ENCODE results near the gene ZNF302. TPM values are rescaled to one million over a fixed set of nuclear protein-coding genes. Genes with fewer than 3 reads are reported as not detected.

The ZNF302 gene
- polyA plus RNA-seq, 1 of the 3 experiments (the other 2 are of a cell fraction), result 14.3 TPM

DNA sequence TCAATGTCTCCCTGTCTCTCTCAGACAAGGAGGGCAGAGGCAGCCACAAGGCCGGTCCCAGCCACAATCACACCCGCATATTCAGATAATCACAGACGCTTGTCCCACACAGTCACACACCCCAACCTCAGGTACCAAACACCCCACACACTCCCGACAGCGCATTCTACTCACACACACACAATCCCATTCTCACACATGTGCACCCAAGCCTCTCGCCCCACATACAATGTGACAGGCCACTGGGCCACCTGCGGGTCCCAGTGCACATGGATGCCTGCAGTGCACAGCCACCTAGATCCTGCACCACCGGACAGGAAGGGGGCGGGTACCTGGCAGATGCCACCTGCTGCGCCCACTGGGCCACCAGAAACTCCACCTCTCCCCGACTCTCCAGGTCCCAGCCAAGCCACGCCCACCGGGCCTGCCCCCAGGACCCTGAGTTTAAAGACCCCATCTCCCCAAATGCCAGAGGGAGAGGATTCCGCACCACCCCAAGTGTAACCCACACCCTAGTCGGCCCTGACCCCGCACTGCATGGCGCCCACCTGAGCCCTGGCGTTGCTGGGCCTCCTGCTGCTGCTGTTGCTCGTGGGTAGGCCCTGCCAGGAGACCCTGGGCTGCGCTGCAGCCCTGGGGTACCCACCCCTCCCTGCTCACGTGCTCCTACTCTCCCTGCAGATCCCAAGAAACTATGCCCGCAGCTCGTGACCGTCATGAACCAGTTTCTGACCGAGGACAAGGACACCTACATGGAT, 11.1 kb upstream of the ZNF302 start:
- no peaks in the 10 kb centered on the region for H3K79me2 ChIP-seq (ENCODE audit: insufficient read depth)
- no peak for DNase-seq
- H3F3A ChIP-seq (replicated peaks; ENCODE audit: insufficient read depth), result no peaks in the 10 kb centered on the region
- H3K4me2 ChIP-seq, result no peak overlapping the region
- no peak overlapping the region for H3K4me3 ChIP-seq (ENCODE audit: low read depth in 2 of 2, low read length in 1 of 2)
- H3K4me1 ChIP-seq (ENCODE audit: control insufficient read depth in 1 of 2, insufficient read depth in 2 of 2, low read depth in 1 of 2, low read length in 1 of 2), result peaks cover 0 to 15% of the 10 kb centered on the region in 2 experiments; a peak in 1 of 4 replicates
- TF ChIP-seq GABPA (IDR thresholded peaks at IDR 0.05; ENCODE audit: low read depth) (no peak), ELF1 (IDR thresholded peaks at IDR 0.05) (no peak)
- TF ChIP-seq, protein P1, sequence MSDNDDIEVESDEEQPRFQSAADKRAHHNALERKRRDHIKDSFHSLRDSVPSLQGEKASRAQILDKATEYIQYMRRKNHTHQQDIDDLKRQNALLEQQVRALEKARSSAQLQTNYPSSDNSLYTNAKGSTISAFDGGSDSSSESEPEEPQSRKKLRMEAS (IDR thresholded peaks at IDR 0.05; ENCODE audit: low read depth), result no peak
- TF ChIP-seq, protein P2, sequence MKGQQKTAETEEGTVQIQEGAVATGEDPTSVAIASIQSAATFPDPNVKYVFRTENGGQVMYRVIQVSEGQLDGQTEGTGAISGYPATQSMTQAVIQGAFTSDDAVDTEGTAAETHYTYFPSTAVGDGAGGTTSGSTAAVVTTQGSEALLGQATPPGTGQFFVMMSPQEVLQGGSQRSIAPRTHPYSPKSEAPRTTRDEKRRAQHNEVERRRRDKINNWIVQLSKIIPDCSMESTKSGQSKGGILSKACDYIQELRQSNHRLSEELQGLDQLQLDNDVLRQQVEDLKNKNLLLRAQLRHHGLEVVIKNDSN (IDR thresholded peaks at IDR 0.05; ENCODE audit: borderline replicate concordance, low read depth), result no peak
- no peak overlapping the region for H3K27ac ChIP-seq (ENCODE audit: low read depth in 2 of 2, low read length in 1 of 2)
- no peaks in the 10 kb centered on the region for H3K9me2 ChIP-seq
- H3K9me3 ChIP-seq, result no peaks in the 10 kb centered on the region
- CTCF ChIA-PET, result interaction anchor here (1.2 kb wide), 1 partner anchor 47 kb away, joined by 3 read pairs; no protein-coding TSS in a partner anchor
- H3K36me3 ChIP-seq (replicated peaks in 1 of 2; ENCODE audit: control insufficient read depth in 1 of 2, insufficient read depth in 2 of 2, low read length in 1 of 2), result no peaks in the 10 kb centered on the region
- H3K9ac ChIP-seq, result no peak overlapping the region
- no peaks in the 10 kb centered on the region for H4K20me1 ChIP-seq (ENCODE audit: insufficient read depth)
- 88% methylated on average over 24 of the region's 25 CpGs for WGBS (ENCODE audit: low lambda C conversion rate)
- no peaks in the 10 kb centered on the region for H3K27me3 ChIP-seq (ENCODE audit: insufficient read depth)
- POLR2A ChIA-PET, result no interaction called here
- no peak overlapping the region for H2AFZ ChIP-seq (ENCODE audit: low read depth)

DNA sequence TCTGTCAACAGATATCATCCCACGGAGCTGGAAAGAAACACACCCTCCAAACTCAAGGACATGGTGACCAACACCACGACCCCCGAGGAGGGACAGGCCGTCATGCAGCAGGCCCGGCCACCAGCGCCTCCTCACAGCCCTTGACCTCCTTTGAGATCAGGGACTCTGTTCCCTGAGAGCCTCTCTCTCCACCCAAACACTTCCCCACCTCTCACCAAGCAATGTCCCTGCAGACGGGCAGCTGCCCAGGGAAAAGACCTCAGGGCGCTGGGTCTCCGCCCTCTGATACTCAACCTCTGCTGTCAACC, 10.6 kb upstream of the ZNF302 start:
- H3K79me2 ChIP-seq (ENCODE audit: insufficient read depth), result no peaks in the 10 kb centered on the region
- 68% methylated on average over 8 of the region's 9 CpGs for WGBS (ENCODE audit: low lambda C conversion rate)
- H3K4me2 ChIP-seq, result 0 out of 2 replicates have a peak overlapping the region, but pooled peaks have one; percentile 60

More for the DNA sequence above, 10.6 kb upstream of the ZNF302 start:
- no peaks in the 10 kb centered on the region for H4K20me1 ChIP-seq (ENCODE audit: insufficient read depth)
- no peak overlapping the region for H2AFZ ChIP-seq (ENCODE audit: low read depth)
- H3K4me1 ChIP-seq (ENCODE audit: control insufficient read depth in 1 of 2, insufficient read depth in 2 of 2, low read depth in 1 of 2, low read length in 1 of 2), result peaks cover 0 to 15% of the 10 kb centered on the region in 2 experiments; a peak in 1 of 4 replicates
- no peak overlapping the region for H3K4me3 ChIP-seq (ENCODE audit: low read depth in 2 of 2, low read length in 1 of 2)
- CTCF ChIA-PET, result interaction anchor here (1.2 kb wide), 1 partner anchor 46 kb away, joined by 3 read pairs; no protein-coding TSS in a partner anchor
- H3K27me3 ChIP-seq (ENCODE audit: insufficient read depth), result no peaks in the 10 kb centered on the region
- H3K36me3 ChIP-seq (replicated peaks in 1 of 2; ENCODE audit: control insufficient read depth in 1 of 2, insufficient read depth in 2 of 2, low read length in 1 of 2), result no peaks in the 10 kb centered on the region
- POLR2A ChIA-PET, result no interaction called here
- H3F3A ChIP-seq (replicated peaks; ENCODE audit: insufficient read depth), result no peaks in the 10 kb centered on the region
- no peak for TF ChIP-seq MXI1 (IDR thresholded peaks at IDR 0.05; ENCODE audit: low read depth, low read length)
- TF ChIP-seq, protein P3, sequence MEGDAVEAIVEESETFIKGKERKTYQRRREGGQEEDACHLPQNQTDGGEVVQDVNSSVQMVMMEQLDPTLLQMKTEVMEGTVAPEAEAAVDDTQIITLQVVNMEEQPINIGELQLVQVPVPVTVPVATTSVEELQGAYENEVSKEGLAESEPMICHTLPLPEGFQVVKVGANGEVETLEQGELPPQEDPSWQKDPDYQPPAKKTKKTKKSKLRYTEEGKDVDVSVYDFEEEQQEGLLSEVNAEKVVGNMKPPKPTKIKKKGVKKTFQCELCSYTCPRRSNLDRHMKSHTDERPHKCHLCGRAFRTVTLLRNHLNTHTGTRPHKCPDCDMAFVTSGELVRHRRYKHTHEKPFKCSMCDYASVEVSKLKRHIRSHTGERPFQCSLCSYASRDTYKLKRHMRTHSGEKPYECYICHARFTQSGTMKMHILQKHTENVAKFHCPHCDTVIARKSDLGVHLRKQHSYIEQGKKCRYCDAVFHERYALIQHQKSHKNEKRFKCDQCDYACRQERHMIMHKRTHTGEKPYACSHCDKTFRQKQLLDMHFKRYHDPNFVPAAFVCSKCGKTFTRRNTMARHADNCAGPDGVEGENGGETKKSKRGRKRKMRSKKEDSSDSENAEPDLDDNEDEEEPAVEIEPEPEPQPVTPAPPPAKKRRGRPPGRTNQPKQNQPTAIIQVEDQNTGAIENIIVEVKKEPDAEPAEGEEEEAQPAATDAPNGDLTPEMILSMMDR (IDR thresholded peaks at IDR 0.05), result no peak
- TF ChIP-seq RAD21 (IDR thresholded peaks at IDR 0.05; ENCODE audit: low read length), result no peak
- no peak for TF ChIP-seq YY1 (IDR thresholded peaks at IDR 0.05; ENCODE audit: low read depth)
- TF ChIP-seq JUND (IDR thresholded peaks at IDR 0.05), result no peak
- TF ChIP-seq FOSL2 (IDR thresholded peaks at IDR 0.05; ENCODE audit: borderline replicate concordance, low read depth), result no peak
- TF ChIP-seq TEAD4 (IDR thresholded peaks at IDR 0.05; ENCODE audit: borderline replicate concordance, insufficient read depth), result no peak
- TF ChIP-seq, protein P4, sequence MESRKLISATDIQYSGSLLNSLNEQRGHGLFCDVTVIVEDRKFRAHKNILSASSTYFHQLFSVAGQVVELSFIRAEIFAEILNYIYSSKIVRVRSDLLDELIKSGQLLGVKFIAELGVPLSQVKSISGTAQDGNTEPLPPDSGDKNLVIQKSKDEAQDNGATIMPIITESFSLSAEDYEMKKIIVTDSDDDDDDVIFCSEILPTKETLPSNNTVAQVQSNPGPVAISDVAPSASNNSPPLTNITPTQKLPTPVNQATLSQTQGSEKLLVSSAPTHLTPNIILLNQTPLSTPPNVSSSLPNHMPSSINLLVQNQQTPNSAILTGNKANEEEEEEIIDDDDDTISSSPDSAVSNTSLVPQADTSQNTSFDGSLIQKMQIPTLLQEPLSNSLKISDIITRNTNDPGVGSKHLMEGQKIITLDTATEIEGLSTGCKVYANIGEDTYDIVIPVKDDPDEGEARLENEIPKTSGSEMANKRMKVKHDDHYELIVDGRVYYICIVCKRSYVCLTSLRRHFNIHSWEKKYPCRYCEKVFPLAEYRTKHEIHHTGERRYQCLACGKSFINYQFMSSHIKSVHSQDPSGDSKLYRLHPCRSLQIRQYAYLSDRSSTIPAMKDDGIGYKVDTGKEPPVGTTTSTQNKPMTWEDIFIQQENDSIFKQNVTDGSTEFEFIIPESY (IDR thresholded peaks at IDR 0.05; ENCODE audit: borderline replicate concordance, low read depth), result no peak
- no peak for TF ChIP-seq GATA2 (CRISPR knock-in tag; IDR thresholded peaks at IDR 0.05)
- no peak for TF ChIP-seq RFX5 (IDR thresholded peaks at IDR 0.05; ENCODE audit: low read length)
- TF ChIP-seq NRF1 (IDR thresholded peaks at IDR 0.05; ENCODE audit: low read depth, low read length), result no peak
- no peak overlapping the region for H3K9ac ChIP-seq
- H3K9me2 ChIP-seq, result no peaks in the 10 kb centered on the region
- DNase-seq, result no peak
- no peaks in the 10 kb centered on the region for H3K9me3 ChIP-seq
- H3K27ac ChIP-seq (ENCODE audit: low read depth in 2 of 2, low read length in 1 of 2), result no peak overlapping the region; a peak in 1 of 4 replicates
